ENCODE results near the gene SLC7A4. TPM values are rescaled to one million over a fixed set of nuclear protein-coding genes. Genes with fewer than 3 reads are reported as not detected.

The SLC7A4 gene
- total RNA-seq, 6 donors from 2014 or later, result 1.2 to 5.2 (median 1.5) TPM; not detected in 1

GRCh38 chr22:20982563-20982882 lies 49.8 kb downstream of the SLC7A4 start:
- peak overlapping the region in 3 of 4 donors; percentile 92 to 95 (median 94) for H3K27ac ChIP-seq

GRCh38 chr22:20981787-20982562 lies 50.4 kb downstream of the SLC7A4 start, which contains the start of gene LZTR1:
TSS of gene LZTR1 (plus strand) at chr22:20982297. CDS start at chr22:20982372, 75 bp downstream.
- peak; percentile 87 to 96 for DNase-seq
- H3K9me3 ChIP-seq, result peaks cover 0 to 9% (median 1%) of the 10 kb centered on the region in 4 donors
- H3K27me3 ChIP-seq, result no peaks in the 10 kb centered on the region
- H3K36me3 ChIP-seq, result peaks cover 0 to 18% (median 5%) of the 10 kb centered on the region in 4 donors
- 0 to 1% methylated on average over 15 to 51 of the region's 87 CpGs for WGBS, 2 donors
- H3K27ac ChIP-seq, result peak within 1 kb of the TSS; percentile 82 to 95 (median 93)
- peaks cover 26 to 42% (median 30%) of the 10 kb centered on the region in 4 donors for H3K4me1 ChIP-seq
- ATAC-seq (ENCODE audit: low FRiP score in 2 of 2), result peak; percentile 92 to 96
- H3K4me3 ChIP-seq, result peak within 1 kb of the TSS; percentile 38 to 81 (median 68)
- TF ChIP-seq POLR2AphosphoS5 (IDR thresholded peaks at IDR 0.05), result peak; percentile 95 to 96
- TF ChIP-seq POLR2A (IDR thresholded peaks at IDR 0.05), result peak; percentile 15 to 96 (median 82)
- TF ChIP-seq EP300 (IDR thresholded peaks at IDR 0.05), result peak in 1 of 4 donors; percentile 50
- peak in 5 of 6 experiments; percentile 21 to 73 (median 61) for TF ChIP-seq CTCF (IDR thresholded peaks at IDR 0.05)

More at GRCh38 chr22:20982563-20982882, 49.8 kb downstream of the SLC7A4 start:
- peaks cover 26 to 42% (median 30%) of the 10 kb centered on the region in 4 donors for H3K4me1 ChIP-seq
- peak; percentile 4 to 5 for ATAC-seq (ENCODE audit: low FRiP score in 2 of 2)
- no peaks in the 10 kb centered on the region for H3K27me3 ChIP-seq
- WGBS, 2 donors, result 6% methylated on average over 12 of the region's 12 CpGs; no CpG with 5 or more reads in 1 of the 2 donors
- H3K4me3 ChIP-seq, result peak overlapping the region; percentile 38 to 81 (median 68)
- H3K9me3 ChIP-seq, result peaks cover 0 to 9% (median 1%) of the 10 kb centered on the region in 4 donors
- H3K36me3 ChIP-seq, result peaks cover 2 to 24% (median 9%) of the 10 kb centered on the region in 4 donors
- DNase-seq, result no peak
- no peak for TF ChIP-seq EP300 (IDR thresholded peaks at IDR 0.05)
- no peak for TF ChIP-seq CTCF (IDR thresholded peaks at IDR 0.05)
- no peak for TF ChIP-seq POLR2A (IDR thresholded peaks at IDR 0.05)
- TF ChIP-seq POLR2AphosphoS5 (IDR thresholded peaks at IDR 0.05), result no peak

- 70 to 80% methylated on average over 10 of the region's 10 CpGs for WGBS, 2 donors
- Histone ChIP-seq H3K27ac (peak overlapping the region; percentile 82 to 95 (median 93)), H3K36me3 (peaks cover 0 to 10% (median 4%) of the 10 kb centered on the region in 4 donors), H3K27me3 (no peaks in the 10 kb centered on the region), H3K9me3 (peaks cover 0 to 9% (median 1%) of the 10 kb centered on the region in 4 donors), H3K4me3 (peak overlapping the region; percentile 38 to 81 (median 68)), H3K4me1 (peaks cover 26 to 42% (median 30%) of the 10 kb centered on the region in 4 donors)
- ATAC-seq (ENCODE audit: low FRiP score in 2 of 2) (no peak), DNase-seq (no peak)
- TF ChIP-seq POLR2AphosphoS5 (IDR thresholded peaks at IDR 0.05) (no peak), CTCF (IDR thresholded peaks at IDR 0.05) (no peak), POLR2A (IDR thresholded peaks at IDR 0.05) (no peak), EP300 (IDR thresholded peaks at IDR 0.05) (no peak)
These were observed 51.2 kb downstream of the SLC7A4 start for GRCh38 chr22:20980938-20981722.

GRCh38 chr22:20980523-20980922 lies 51.8 kb downstream of the SLC7A4 start:
- ATAC-seq (ENCODE audit: low FRiP score in 2 of 2) (no peak), DNase-seq (no peak)
- Histone ChIP-seq H3K4me1 (peaks cover 26 to 42% (median 30%) of the 10 kb centered on the region in 4 donors), H3K4me3 (no peak overlapping the region), H3K9me3 (peaks cover 0 to 9% (median 1%) of the 10 kb centered on the region in 4 donors), H3K27me3 (no peaks in the 10 kb centered on the region), H3K36me3 (peaks cover 0 to 4% (median 2%) of the 10 kb centered on the region in 4 donors), H3K27ac (no peak overlapping the region)
- WGBS, 2 donors, result 88 to 94% methylated on average over 4 of the region's 4 CpGs
- TF ChIP-seq CTCF (IDR thresholded peaks at IDR 0.05) (no peak), POLR2A (IDR thresholded peaks at IDR 0.05) (no peak), POLR2AphosphoS5 (IDR thresholded peaks at IDR 0.05) (no peak), EP300 (IDR thresholded peaks at IDR 0.05) (no peak)

Measured in upper lobe of left lung (tissue), 6 donors.